Inflammatory macrophage treated with lipopolysaccharide for 4 hours (primary cell): ENCODE data around the gene CCT8L2.
"Not testable (repeated sequence)": the region's sequence is repeated elsewhere in the genome, so short reads cannot be mapped to it uniquely, and the experiment has no call there.

Experiments
- DNase-seq: peaks from one replicate; pipeline ENCODE4 v3.0.0-alpha.2; 2020

Gene CCT8L2

DNA sequence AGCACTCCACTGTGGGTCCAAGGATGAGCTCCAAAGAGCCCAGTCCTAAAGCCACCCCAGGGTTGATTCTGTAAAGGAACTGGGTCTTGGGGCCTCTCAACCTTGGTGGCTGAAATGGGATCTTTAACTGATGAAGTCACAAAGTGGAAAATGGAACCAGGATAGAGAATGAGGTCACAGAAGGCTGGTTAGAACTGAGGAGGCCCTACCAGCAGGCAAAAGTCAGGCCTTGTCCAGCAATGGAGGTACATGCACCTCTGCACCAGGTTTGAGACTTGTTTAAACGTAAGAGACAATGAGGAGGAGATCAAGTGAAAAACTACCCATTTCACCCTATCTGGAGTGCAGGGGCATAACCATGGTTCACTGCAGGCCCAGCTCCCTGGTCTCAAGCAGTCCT is at the start of gene CCT8L2:
TSS of gene CCT8L2 (minus strand) at position 101 of the 400 bp plus-strand sequence. CDS start 260 bp downstream, outside the sequence.
- DNase-seq = not testable (repeated sequence)

DNA sequence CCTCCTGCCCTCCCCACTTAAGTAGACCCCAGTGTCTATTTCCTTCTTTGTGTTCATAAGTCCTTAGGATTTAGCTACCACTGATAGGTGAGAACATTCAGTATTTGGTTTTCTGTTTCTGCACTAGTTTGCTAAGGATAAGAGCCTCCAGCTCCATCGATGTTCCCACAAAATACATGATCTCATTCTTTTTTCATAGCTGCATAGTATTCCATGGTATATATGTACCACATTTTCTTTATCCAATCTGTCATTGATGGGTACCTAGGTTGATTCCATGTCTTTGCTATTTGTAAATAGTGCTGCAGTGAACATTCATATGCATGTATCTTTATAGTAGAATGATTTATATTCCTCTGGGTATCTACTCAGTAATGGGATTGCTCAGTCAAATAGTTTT is 42.8 kb upstream of the CCT8L2 start:
- not testable (repeated sequence) for DNase-seq

DNA sequence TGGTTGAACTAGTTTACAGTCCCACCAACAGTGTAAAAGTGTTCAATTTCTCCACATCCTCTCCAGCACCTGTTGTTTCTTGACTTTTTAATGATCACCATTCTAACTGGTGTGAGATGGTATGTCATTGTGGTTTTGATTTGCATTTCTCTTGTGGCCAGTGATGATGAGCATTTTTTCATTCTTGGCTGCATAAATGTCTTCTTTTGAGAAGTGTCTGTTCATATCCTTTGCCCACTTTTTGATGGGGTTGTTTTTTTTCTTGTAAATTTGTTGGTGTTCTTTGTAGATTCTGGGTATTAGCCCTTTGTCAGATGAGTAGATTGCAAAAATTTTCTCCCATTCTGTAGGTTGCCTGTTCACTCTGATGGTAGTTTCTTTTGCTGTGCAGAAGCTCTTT is 41.5 kb upstream of the CCT8L2 start:
- not testable (repeated sequence) for DNase-seq

DNA sequence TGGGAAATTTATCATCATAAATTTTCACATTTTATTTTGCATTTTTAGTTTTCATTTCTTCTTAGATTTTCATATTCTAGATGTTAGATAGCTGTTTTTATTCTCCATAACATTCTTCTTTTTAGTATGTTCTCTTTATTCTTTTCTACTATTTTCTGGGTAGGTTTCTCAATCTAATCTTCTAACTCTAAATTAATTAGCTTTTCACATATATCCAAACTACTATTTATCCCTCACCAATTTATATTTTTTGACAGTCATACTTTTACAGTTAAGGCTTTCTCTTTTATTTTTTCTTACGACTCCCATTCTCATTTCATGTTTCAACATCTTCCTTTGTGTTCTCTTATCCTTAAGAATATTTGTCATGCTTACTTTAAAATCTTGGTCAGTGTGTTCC is 35.9 kb upstream of the CCT8L2 start:
- not testable (repeated sequence) for DNase-seq

GRCh38 chr22:16625018-16625417 is 32.4 kb upstream of the CCT8L2 start:
- DNase-seq = not testable (repeated sequence)

GRCh38 chr22:16623595-16623994 is 31.0 kb upstream of the CCT8L2 start:
- DNase-seq = not testable (repeated sequence)

DNA sequence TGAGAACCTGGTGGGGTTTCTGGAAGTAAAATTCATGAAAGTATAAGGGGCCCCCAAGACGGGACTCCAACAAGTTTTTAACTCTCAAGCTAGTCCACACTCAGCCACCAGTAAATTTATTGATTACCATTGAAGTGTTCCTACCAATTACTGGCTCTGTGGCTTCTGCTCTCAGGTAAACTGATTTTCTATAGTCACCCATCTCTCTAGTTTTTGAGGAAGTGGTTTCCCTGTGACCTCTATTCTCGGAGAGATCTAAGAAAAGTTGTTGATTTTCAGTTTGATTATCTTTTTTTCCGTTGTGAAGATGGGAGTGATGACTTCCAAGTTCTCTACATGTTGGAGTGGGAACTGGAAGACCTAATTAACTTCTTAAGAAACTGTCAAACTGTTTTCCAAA is 24.9 kb upstream of the CCT8L2 start:
- not testable (repeated sequence) for DNase-seq

- DNase-seq = not testable (repeated sequence)
Observed at GRCh38 chr22:16616390-16616938, 23.9 kb upstream of the CCT8L2 start.

- DNase-seq = not testable (repeated sequence)
Observed at GRCh38 chr22:16615606-16616245, 23.1 kb upstream of the CCT8L2 start.

DNA sequence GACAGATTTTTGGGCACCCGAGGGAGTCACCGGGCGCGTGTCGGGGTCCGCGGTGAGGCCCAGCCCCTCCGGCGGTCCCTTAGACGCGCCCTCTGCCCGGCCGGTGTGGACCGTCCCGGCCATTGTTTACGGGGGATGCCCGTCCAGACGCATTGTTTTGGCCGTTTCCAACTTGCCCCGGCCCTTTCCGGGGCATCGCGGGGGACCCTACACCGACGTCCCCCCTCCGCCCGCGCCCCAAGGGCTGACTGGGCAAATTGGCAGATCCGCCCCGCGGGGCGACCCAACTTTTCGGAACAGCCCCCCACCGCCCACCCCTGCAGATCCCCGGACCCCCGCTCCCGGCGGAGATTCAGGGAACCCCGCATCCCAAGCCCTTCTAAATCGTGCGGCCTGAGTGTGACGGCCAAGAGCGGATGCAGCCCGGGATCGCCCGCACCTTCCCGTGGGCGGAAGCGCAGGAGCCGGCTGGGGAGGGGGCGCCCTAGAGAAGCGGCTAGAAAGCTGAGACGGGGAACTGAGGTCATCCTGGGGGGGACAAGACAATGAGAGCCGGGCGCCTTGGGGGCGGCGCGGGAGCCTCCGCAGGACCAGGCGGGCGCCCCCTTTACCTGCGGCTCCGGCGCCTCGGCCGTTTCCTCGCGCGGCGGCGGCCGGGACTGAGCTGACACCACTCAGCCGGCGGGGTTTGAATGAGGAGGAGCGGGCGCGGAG is 17.1 kb upstream of the CCT8L2 start:
- DNase-seq = no peak

DNA sequence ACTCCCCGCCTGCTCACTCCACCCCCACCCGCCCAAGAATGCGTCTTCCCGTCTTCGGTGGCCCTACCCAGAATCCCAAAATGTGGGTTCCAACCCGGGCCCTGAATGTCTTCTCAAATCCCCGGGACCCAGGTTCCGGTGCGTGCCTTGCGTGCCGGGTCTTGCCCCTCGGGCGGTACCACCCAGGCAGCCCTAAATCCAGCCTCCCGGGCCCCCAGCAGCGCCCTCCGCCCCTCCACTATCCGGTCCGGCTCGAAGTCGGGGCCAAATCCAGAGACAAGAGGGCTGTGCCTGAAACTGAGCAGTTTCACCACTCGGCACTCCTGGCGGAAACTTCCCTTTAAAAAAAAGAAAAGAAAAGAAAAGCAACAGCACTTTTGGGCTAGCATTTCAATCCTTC is 16.3 kb upstream of the CCT8L2 start:
- no peak for DNase-seq

- DNase-seq = not testable (repeated sequence)
Observed at GRCh38 chr22:16604257-16604998, 11.8 kb upstream of the CCT8L2 start.

GRCh38 chr22:16603770-16604242 is 11.2 kb upstream of the CCT8L2 start:
- DNase-seq = not testable (repeated sequence)

DNA sequence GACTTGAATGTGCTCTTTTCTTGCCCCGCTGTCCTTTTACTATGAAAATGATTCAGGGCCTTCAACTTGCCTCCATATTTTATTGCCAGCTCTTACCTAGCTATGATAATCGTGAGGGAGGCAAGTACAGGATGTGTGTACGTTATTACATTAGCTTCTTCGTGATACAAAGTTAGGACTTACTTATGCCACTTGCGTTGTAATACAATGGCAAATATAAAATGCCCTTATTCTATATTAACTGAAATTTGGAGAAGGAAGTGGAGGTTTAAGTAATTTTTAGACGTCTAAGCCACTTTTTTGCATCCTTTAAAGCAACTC is 10.8 kb upstream of the CCT8L2 start:
- DNase-seq = no peak

GRCh38 chr22:16602728-16603447 is 10.3 kb upstream of the CCT8L2 start:
- not testable (repeated sequence) for DNase-seq

DNA sequence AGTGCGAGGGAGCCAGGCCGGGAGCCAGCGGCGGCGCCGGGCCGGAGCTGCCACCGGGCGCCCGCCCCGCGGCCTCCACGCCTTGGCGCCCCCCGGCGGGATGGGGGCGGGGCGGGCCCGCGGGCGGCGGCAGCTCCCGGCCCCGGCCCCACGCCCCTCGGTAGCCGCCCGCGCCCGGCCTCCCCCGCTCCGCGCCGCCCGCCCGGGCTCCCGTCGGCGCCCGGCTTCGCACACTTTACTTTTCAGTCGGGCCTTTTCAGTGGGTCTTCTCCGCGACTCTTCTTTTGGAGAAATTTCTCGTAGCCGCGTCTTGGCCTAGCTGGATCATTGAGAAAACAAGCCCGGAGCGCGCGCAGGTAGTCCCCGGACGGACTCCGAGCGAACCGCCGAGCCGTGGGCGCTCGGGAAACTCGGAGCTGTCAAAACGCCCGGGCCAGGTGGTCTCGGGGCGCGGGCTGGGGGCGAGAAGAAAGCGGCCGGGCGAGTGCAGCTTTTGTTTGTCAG is 9.7 kb upstream of the CCT8L2 start:
- DNase-seq = not testable (repeated sequence)

DNA sequence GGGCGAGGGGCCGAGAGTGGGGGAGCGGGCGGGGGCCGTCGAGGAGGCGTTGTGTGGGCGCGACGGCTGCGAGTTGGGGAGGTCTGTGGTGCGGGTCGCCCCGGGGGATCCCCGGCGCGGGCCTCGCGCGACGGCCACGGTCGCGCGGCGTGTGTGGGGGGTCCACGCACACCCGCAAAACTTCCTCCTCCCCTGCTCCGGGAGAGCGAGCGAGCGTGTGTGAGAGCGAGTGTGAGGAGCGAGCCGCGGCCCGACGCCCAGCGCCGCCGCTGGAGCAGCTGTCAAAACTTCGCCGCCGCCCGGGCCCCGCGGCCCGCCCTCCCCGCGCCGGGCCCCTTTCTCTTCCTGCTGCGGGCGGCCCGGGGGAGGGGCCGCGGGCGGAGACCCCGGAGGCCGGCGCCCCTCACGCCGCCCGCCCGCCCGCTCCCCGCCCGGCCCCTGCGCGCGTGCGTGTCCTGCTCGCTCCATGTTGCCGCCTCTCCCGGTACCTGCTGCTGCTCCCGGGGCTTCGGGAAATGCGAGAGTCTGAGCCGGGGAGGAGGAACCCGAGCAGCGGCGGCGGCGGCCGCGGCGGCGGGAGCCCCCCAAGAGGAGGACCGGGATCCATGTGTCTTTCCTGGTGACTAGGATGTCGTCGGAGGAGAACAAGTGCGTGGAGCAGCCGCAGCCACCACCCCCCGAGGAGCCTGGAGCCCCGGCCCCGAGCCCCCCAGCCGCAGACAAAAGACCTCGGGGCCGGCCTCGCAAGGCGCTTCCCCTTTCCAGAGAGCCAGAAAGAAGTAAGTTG is 9.0 kb upstream of the CCT8L2 start:
- DNase-seq = peak; percentile 18

DNA sequence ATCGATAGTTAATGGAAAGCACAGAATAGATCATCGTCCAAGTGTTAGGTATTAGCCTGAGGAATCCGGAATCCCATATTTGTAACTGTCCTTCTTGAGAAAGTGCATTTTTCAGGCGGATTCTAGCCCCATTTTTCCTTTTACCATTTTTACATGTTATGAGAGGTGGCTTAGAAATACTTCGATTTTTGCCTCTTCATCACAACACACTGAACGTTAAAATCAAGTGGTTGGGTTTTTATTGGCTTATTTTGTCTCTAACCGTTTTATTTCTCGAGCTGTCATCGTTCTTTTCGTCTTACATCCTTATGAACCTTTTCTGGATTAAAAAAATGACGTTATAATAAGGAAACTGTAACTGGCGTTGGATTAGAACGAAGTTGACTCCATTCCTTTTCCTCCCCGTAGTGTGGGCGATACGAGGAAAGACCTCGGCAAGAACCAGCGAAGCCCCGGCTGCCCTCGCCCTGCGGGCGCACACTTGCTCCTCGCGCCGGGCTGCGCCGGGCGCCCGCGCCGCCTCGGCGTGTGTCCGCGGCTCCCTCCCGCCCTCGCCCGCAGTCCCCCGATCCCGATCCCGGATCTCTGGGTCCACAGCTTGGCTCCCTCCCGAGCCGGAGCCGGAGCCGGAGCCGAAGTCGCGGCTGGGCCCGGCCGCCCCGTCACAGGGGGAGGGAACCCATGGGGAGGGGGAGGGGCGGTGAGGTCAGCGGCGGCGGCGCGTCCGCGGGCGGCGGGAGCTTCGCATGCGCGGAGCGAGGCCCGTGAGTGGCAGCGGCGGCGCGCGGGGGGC is 8.2 kb upstream of the CCT8L2 start:
- peak; percentile 72 for DNase-seq

DNA sequence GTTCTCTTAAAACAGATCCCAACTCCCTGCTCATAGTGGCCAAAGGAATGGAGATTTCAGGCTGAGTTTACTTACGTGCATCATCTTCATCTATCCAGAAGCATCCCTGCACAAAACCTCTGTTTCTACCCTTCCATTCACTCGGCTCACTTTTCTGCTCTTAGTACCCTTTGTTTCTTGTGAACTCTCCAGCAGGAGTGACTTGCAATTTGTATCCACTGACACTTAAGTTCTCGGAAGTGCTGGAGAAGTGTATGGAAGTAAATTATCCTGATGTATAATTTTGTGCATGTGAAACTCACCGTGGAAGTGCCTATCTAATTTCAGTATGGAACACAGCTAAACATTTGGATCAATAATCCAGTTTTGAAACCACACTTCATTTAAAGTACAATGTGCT is 7.0 kb upstream of the CCT8L2 start:
- DNase-seq = not testable (repeated sequence)

GRCh38 chr22:16595251-16595650 is 2.6 kb upstream of the CCT8L2 start:
- not testable (repeated sequence) for DNase-seq

DNA sequence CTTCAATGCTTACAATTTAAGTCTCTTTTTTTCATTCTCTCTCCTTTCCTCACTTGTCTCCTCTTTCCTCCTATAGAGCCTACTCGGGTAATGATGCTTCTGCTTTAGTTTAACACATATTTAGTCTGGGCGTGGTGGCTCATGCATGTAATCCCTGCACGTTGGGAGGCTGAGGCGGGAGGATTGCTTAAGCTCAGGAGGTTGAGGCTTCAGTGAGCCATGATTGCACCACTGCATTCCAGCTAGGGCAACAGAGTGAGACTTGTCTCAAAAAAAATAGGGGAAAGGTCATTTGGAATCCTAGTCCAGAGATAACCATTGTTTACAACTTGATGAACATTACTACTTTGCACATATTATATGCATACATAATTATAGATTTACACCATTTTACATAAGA is 1.4 kb upstream of the CCT8L2 start:
- DNase-seq = no peak
